HCT116 (cell line): ENCODE measurements around the gene HS6ST3.
"Not testable (repeated sequence)": the region's sequence is repeated elsewhere in the genome, so short reads cannot be mapped to it uniquely, and the experiment has no call there.

Experiments
- CEBPB ChIP-seq: IDR thresholded peaks from 2 replicates; pipeline ENCODE4 v1.6.1; 2012; ENCODE audit warnings: low read depth
- EZH2 ChIP-seq: fragments of 200-600 bp; sonication (generic); IDR thresholded peaks from 2 replicates; pipeline ENCODE4 v1.6.1; 2017; ENCODE audit warnings: antibody characterized with exemption, mixed run types
- EZH2phosphoT487 ChIP-seq: fragments of 200-600 bp; IDR thresholded peaks from 2 replicates; pipeline ENCODE4 v1.6.1; 2018; ENCODE audit warnings: antibody characterized with exemption, borderline replicate concordance
- FOSL1 ChIP-seq: IDR thresholded peaks from 2 replicates; pipeline ENCODE4 v1.6.1; 2012; ENCODE audit warnings: low read depth
- JUND ChIP-seq: IDR thresholded peaks from 2 replicates; pipeline ENCODE4 v1.6.1; 2012
- POLR2A ChIP-seq: IDR thresholded peaks from 2 replicates; pipeline ENCODE4 v1.7.0; 2011; ENCODE audit warnings: borderline replicate concordance; ENCODE audit not compliant: insufficient read depth, insufficient read length; ENCODE audit errors: extremely low read depth
- POLR2AphosphoS5 ChIP-seq: IDR thresholded peaks from 2 replicates; pipeline ENCODE4 v1.6.1; 2011; ENCODE audit warnings: mild to moderate bottlenecking, low read depth, low read length, moderate library complexity
- SP1 ChIP-seq: IDR thresholded peaks from 2 replicates; pipeline ENCODE4 v1.6.1; 2012; ENCODE audit warnings: low read depth
- SRF ChIP-seq: IDR thresholded peaks from 2 replicates; pipeline ENCODE4 v1.6.1; 2012; ENCODE audit warnings: low read depth
- ZFX ChIP-seq: fragments of 450-650 bp; IDR thresholded peaks from 2 replicates; pipeline ENCODE4 v1.6.1; 2017
- TF ChIP-seq, protein P1 (sequence below), 3 experiments: fragments of 200-600 bp in 1 of 3; sonication (generic) in 1 of 3; IDR thresholded peaks in 2 of 3; conservative IDR thresholded peaks in 1 of 3; 2 replicates each; pipeline ENCODE4 v1.5.1; 2012 to 2017; ENCODE audit warnings: low read depth in 2 of 3, low read length in 2 of 3, antibody characterized with exemption in 1 of 3, borderline replicate concordance in 1 of 3, control low read depth in 1 of 3, mild to moderate bottlenecking in 1 of 3, mixed read lengths in 1 of 3, mixed run types in 1 of 3, moderate library complexity in 1 of 3; ENCODE audit not compliant: insufficient read depth in 1 of 3
- TF ChIP-seq, protein P2 (sequence below): IDR thresholded peaks from 2 replicates; pipeline ENCODE4 v1.6.1; 2012; ENCODE audit warnings: low read depth
- TF ChIP-seq, protein P3 (sequence below): IDR thresholded peaks from 2 replicates; pipeline ENCODE4 v1.6.1; 2012
- TF ChIP-seq, protein P4 (sequence below): IDR thresholded peaks from 2 replicates; pipeline ENCODE4 v1.6.1; 2012

DNA sequence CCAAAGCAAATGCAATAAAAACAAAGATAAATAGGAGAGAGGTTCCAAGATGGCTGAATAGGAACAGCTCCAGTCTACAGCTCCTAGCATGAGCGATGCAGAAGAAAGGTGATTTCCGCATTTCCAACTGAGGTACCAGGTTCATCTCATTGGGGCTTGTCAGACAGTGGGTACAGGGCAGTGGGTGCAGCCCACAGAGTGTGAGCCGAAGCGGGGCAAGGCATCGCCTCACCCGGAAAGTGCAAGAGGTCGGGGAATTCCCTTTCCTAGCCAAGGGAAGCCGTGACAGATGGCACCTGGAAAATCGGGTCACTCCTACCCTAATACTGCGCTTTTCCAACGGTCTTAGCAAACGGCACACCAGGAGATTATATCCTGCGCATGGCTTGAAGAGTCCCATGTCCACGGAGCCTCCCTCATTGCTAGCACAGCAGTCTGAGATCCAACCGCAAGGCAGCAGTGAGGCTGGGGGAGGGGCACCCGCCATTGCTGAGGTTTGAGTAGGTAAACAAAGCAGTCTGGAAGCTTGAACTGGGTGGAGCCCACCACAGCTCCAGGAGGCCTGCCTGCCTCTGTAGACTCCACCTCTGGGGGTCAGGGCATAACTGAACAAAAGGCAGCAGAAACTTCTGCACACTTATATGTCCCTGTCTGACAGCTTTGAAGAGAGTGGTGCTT lies 43.3 kb upstream of the HS6ST3 start:
- not testable (repeated sequence) for TF ChIP-seq POLR2A, FOSL1, POLR2AphosphoS5, SRF, JUND, CEBPB, SP1, EZH2phosphoT487, EZH2, ZFX
- TF ChIP-seq, protein P1, sequence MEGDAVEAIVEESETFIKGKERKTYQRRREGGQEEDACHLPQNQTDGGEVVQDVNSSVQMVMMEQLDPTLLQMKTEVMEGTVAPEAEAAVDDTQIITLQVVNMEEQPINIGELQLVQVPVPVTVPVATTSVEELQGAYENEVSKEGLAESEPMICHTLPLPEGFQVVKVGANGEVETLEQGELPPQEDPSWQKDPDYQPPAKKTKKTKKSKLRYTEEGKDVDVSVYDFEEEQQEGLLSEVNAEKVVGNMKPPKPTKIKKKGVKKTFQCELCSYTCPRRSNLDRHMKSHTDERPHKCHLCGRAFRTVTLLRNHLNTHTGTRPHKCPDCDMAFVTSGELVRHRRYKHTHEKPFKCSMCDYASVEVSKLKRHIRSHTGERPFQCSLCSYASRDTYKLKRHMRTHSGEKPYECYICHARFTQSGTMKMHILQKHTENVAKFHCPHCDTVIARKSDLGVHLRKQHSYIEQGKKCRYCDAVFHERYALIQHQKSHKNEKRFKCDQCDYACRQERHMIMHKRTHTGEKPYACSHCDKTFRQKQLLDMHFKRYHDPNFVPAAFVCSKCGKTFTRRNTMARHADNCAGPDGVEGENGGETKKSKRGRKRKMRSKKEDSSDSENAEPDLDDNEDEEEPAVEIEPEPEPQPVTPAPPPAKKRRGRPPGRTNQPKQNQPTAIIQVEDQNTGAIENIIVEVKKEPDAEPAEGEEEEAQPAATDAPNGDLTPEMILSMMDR (IDR thresholded peaks at IDR 0.05 in 2 of 3, conservative IDR thresholded peaks at IDR 0.05 in 1 of 3; ENCODE audit: borderline replicate concordance in 1 of 3, insufficient read depth in 1 of 3, low read depth in 2 of 3, low read length in 2 of 3): not testable (repeated sequence)
- TF ChIP-seq, protein P2, sequence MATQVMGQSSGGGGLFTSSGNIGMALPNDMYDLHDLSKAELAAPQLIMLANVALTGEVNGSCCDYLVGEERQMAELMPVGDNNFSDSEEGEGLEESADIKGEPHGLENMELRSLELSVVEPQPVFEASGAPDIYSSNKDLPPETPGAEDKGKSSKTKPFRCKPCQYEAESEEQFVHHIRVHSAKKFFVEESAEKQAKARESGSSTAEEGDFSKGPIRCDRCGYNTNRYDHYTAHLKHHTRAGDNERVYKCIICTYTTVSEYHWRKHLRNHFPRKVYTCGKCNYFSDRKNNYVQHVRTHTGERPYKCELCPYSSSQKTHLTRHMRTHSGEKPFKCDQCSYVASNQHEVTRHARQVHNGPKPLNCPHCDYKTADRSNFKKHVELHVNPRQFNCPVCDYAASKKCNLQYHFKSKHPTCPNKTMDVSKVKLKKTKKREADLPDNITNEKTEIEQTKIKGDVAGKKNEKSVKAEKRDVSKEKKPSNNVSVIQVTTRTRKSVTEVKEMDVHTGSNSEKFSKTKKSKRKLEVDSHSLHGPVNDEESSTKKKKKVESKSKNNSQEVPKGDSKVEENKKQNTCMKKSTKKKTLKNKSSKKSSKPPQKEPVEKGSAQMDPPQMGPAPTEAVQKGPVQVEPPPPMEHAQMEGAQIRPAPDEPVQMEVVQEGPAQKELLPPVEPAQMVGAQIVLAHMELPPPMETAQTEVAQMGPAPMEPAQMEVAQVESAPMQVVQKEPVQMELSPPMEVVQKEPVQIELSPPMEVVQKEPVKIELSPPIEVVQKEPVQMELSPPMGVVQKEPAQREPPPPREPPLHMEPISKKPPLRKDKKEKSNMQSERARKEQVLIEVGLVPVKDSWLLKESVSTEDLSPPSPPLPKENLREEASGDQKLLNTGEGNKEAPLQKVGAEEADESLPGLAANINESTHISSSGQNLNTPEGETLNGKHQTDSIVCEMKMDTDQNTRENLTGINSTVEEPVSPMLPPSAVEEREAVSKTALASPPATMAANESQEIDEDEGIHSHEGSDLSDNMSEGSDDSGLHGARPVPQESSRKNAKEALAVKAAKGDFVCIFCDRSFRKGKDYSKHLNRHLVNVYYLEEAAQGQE: not testable (repeated sequence)
- TF ChIP-seq, protein P3, sequence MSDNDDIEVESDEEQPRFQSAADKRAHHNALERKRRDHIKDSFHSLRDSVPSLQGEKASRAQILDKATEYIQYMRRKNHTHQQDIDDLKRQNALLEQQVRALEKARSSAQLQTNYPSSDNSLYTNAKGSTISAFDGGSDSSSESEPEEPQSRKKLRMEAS: not testable (repeated sequence)
- TF ChIP-seq, protein P4, sequence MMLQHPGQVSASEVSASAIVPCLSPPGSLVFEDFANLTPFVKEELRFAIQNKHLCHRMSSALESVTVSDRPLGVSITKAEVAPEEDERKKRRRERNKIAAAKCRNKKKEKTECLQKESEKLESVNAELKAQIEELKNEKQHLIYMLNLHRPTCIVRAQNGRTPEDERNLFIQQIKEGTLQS: not testable (repeated sequence)
